ENCODE results near the gene MAML2.

MAML2 gene

DNA sequence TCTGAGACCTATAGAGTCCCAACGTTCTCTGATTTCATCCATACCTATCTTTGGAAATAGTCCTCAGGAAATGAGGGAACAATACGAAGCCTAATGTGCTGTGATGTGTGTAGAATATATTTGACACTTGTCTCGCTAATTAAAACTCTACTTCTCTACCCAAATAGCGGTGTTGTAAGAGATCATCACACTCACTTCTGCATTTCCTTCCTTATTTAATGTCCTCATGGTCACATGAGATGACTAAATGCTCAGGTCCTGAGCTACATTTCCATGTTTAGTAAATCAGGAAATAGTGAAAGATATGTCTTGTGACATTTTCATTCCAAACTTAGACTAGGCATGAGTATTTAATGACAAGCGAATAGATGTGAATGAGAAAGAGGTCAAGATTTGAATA is 112.3 kb downstream of the MAML2 start:
- DNase-seq: no peak

- DNase-seq: no peak
These were observed 113.5 kb downstream of the MAML2 start for GRCh38 chr11:96229354-96229977.

DNA sequence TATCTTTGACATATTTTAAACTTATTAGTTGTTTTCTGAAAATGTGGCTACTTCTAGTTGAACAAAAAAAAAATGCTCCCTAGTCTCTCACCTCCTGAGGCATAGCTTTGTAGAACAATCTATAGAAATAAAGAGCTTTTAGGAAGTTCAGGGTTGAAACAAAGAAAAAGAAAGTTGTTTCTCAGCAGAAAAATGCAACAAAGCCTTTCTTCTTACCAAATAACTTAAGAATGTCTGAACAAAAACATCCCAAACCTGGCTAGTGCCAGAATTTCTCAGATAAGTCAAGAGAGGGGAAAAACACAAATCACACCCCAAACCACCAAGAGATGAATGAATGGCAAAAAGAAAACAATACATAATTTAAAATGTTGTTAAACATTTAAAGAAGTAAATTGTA is 114.1 kb downstream of the MAML2 start:
- DNase-seq: no peak

- DNase-seq: no peak
These were observed 114.5 kb downstream of the MAML2 start for GRCh38 chr11:96228473-96228891.

- no peak for DNase-seq
These were observed 115.8 kb downstream of the MAML2 start for GRCh38 chr11:96227244-96227643.

GRCh38 chr11:96223083-96223482 is 119.9 kb downstream of the MAML2 start:
- no peak for DNase-seq

GRCh38 chr11:96222102-96222501 is 120.9 kb downstream of the MAML2 start:
- no peak for DNase-seq

DNA sequence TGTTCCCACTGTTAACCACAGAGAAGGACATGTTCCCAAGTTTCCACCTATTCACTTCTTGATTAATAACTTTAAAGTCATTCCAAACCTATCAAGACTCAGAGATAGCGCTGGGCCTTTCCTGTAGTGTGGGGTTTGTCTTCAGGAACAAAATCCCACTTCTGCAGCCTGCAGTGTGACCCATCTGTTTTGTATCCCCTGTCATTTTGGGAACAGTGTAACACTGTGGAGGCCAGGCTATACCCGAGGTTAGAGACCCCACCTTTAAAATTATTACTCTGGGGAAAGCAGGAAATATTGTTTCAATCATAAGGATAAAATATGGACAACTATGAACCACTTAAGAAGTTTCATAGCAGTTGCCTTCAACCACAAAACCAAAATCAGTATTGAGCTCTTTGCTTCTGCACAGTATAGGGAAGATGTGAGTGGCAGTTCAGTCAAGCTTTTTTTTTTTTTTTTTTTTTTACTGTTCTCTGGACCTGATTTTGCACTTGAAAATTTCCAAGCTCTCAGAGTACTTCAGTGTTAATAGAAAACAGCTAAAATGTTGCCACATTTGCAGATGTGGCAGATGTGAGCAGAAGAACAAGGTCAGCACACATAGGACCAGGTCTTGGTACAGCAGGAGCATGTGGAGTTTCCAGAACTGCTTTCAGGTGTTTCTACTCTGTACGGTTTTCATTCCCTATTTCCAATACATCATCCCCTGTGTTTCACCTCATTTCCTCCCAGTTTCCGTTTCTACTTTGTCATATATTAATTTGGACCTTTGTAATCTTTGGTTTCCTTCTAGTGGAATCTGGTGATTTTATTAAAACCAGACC is 121.5 kb downstream of the MAML2 start:
- DNase-seq: no peak

DNA sequence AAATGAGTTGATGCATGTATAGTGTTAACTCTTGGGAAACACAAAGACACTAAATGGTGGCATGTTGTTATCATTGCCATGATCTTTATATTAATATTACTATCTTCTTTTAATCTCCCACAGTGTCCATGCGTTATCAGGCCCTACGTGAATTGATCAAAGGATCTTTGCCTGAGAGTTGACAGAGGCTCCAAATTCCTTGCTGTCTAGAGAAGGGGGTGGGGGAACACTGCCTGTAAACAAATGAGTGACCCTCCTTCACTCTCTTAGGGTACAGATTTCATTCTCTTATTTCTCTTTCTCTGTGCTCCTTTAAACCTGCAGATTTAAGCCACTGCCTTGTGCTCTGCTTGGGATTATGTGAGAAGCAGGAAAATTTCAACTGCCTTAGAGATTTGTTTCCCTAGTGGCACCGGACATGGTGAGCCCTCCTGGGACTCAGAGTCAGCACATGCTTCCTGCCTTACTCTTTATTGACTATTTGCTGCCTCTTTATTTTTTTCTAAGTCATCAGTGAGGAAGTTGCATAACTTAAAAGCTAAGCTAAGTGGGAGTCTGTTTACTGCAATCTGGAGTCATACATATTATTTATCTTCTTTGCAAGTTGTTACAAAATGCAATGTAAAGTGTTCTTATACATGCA is 122.9 kb downstream of the MAML2 start:
- DNase-seq: no peak

DNA sequence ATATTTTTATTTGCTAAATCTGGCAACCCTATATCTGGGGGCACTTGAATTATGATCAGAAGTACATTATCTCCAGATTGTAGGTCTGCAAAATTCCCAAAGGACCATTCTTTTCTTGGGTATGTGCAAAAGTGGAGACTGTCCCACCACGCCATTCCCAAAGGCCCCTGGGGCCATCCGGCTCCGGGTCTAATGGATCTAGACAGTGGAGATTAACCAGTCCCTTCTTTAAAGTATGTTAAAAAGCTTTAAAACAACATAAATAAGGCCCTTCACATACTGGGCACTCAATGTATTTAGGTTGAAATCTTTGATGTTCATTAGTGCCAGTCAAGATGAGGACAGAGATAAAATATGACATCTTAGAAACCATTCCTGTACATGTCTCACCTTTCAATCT is 124.1 kb downstream of the MAML2 start:
- DNase-seq: no peak

DNA sequence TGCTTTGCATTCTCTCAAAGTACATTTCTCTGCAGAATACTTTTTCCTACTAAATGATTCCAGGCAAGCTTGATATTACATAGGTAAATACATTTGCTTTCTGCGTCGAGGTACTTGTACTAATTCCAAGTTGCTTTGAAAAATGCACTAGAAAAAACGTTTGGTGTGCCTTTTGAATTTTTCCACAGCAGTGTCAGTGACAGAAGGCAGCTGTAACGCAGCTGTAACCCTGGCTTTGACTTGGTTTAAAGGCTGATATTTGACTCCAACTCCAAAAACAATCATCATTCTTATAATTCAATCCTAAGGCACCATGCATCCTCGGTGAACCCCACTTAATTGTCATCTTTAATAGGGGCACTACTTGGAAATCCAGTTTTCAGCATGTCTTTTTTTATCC is 125.0 kb downstream of the MAML2 start:
- no peak for DNase-seq

DNA sequence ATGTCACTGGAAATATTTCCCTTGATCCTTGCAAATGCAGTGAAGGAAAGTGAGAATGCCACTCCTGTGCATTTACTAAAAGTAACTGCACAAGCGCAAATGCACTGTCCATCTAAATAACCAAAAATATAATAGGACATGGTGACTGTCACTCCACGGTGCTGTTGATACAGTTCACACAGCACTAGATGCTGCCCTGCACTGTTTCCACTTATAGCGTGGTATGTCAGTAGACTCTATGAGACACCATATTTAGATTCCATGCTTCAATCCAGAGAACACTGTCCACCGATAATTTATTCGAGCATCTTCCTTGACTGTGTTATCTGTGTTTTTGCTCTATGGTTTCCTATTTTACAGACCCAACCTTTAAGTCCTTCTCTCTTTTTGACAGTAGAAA is 125.8 kb downstream of the MAML2 start:
- no peak for DNase-seq

GRCh38 chr11:96215826-96216225 is 127.2 kb downstream of the MAML2 start:
- DNase-seq: no peak

DNA sequence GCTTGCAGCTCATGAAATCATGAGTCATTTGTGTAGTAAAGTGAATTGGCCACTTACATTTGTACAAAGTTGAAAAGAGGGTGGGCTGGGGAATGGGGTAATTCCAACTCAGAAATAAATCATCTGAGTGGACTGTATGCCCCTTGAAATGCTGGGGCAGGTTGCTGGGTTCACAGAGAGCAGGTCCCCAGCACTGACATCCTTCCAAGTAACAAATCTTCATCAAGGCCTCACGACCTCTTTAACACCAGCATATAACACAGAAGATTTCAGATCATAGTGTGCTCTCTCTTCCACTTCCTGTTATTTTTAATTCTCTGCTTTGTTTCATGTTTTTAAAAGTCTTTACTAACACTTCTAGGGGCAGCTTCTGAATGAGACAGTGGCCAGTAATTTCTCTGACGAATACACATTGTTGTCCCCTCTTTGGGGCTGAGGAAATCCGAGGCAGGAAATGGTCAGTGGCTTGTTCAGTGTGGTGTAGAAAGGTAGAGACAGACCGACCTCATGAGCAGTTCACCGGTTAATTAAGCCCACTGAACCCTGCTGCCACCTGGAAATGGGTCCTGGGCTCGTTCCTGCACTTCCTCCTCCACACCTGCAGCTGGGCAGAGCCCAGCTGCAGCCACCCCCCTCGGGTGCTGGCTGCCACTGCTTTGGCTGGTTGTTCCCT is 127.7 kb downstream of the MAML2 start:
- DNase-seq: no peak

DNA sequence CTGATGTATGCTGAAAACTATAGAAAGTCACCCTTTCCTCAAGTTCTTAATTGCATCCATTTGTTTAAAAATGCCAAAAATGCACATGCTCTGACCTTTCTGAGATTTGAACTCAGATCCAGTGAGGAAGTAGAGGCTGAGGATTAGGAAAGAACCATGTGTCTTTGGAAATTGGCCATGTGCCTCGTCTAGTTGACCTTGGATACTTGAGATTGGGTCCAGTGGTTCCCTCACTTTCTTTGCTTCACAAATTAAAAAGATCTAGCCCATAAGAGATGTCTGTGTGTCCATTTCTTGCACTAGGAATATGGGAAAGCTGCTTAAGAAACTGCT is 128.3 kb downstream of the MAML2 start:
- DNase-seq: no peak

DNA sequence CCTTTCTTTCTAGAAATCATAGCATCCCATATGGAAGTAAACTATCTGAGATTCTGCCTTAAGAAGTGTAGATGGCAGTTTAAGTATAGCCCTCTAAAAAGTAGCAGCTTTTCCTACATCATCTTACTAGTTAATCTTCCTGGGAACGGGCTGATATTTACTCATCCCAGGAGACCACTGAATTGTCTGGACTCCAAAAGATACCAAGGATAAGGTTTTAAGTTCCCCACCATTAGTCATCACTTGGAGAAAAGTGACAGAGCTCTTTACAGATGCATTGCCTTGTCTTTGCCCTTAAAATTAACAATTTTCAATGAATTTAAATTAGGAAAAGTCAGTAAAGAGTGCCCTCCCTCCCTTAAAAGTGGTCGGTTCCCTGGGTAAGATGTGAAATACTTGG is 129.5 kb downstream of the MAML2 start:
- DNase-seq: no peak

DNA sequence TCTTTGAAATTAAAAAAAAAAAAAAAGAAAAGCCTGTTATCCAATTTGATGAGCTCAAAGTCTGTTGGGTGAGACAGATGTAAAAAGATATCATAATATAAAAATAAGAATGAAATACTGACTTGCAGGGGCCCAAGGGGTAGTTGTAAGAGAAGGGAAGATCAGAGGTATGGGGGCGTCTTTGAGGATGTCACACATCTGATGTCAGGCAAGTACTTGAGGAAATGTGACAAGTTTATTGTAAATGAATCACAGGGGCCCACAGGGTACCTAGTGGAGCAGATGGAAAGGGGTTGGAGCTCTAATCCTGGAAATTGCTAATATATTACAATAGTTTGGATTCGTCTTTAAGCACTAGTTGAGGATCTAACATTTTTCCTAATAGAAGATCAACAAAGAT is 131.6 kb downstream of the MAML2 start:
- DNase-seq: no peak

DNA sequence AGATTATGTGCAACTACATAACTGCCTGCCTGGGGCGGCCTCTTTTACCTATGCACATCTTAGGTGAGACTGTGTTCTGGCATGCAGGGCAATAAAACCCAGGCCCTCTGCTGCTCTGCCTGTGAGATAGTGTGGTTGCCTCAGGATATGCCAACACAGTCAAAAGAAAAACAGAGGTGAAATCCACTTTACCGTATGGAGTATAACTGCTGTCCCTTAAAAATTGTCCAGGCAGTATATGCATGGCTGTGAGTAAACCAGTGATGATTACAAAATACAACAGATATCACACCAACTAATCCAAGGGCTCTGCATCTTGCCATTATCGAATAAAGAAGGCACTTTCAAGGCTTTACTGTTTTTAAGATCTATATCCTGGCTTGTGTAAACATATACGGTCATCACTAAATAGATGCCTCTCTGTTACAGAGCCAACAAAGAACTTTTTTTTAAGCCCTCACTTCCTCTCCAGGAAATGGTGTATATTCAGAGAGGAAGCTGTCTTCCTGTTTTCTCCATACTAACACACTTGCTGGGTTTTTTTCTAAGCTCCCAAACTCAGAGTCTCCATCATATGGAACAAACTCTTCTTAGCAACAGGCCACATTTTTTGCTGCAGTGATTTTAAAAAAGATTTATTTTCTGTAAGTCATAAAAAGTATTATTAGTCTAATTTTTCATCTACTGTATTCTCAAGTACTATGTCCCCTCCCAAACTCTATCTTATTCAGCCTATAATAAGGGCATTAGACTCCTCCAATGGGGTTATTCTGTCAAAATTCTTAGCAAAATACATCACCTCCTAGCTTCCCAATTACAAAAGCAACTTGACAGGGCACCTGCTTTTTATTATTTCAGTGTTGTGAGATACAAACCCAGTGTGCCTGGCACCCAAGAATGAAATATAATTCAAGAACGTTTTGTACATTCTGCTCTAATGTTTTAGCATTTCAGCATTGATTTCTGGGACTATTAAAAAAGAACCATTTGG is 135.2 kb downstream of the MAML2 start:
- no peak for DNase-seq

DNA sequence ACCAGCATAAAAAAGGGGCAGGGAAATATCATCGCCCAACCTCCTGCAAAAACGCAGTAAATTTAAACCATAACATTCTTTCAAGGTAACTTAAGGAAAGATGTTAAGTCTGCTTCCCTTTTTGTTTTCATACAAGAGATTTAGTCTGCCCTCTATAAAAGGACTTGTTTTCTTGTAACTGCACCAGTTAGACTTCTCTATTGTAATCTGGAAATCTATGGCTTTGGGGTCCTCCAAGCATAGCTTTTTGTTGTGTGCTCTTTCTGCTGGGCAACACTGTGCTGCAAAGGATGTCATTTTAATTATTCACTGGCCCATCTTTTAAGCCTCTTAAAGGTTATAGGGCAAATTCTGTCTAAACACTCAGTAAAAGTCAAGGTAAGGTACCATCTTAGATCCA is 136.0 kb downstream of the MAML2 start:
- DNase-seq: no peak

- no peak for DNase-seq
These were observed 137.6 kb downstream of the MAML2 start for GRCh38 chr11:96205460-96205809.

DNA sequence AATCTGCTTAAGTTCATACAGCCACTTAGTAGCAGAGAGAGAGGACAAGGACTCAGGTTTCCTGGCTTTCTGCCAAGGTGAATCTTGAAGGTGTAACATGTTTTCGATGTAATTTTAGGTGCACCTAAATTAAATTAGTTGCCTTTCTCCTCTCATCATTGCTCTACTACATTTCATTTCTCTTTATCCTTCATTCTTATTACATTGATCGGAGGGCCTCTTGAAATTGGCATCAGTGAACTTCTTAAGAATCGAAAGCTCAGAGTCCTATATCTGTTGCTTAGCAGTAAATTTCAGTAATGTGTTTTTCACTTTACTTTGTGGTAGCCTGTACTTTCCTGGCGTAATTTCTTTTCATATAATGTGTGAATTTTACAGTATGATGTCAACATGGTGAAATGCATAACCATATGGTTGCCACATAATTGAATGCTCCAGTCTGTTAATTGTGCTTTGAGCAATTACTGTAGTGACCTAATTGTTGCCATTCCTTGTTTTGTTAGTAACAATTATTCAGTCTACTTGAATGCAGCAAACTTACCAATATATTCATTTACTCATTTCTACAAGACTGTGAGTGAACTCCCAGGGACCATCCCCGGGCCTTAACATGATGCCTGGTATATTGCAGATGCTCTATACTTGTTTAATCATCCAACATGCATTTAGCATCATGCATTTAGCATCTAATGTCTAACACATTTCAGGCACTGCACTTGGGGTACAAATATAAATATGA is 138.1 kb downstream of the MAML2 start:
- DNase-seq: no peak

DNA sequence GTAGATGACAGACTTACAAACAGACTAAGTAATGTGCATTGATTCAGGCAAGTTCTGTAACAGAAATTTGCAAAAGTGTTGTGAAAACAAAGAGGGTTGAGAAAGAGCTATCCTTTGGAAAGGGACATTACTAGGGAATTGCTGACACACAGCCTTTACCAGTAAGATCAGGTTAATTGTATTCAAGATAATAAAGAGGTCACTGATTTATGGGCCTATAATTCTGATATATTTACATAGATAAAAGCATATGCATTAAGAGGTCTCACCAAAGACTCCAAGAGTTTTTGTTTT is 138.7 kb downstream of the MAML2 start:
- no peak for DNase-seq

All from NCI-H2029 treated with DMSO at 0.1 percent for 48 hours (cell line).